Astrocyte of the cerebellum (primary cell): ENCODE data around the gene CISTR.

Source experiments
- DNase-seq: peaks from one replicate; pipeline ENCODE4 v3.0.0-alpha.2; 2011; ENCODE audit warnings: low read depth
- H3K4me3 ChIP-seq: 2 replicates; pipeline ENCODE4 v1.5.1; 2011; ENCODE audit warnings: mild to moderate bottlenecking, low read depth, low read length, moderate library complexity
- in situ Hi-C: cut with HindIII; loops from 2 replicates; pipeline ENCODE4 v1.10.0; 2017; ENCODE audit warnings: low sequenced_read_pairs
- TF ChIP-seq, protein P1 (sequence below): IDR thresholded peaks from 2 replicates; pipeline ENCODE4 v1.5.1; 2012; ENCODE audit warnings: low read length, low read depth, moderate library complexity, mild to moderate bottlenecking; ENCODE audit errors: missing control alignments

The CISTR gene

DNA sequence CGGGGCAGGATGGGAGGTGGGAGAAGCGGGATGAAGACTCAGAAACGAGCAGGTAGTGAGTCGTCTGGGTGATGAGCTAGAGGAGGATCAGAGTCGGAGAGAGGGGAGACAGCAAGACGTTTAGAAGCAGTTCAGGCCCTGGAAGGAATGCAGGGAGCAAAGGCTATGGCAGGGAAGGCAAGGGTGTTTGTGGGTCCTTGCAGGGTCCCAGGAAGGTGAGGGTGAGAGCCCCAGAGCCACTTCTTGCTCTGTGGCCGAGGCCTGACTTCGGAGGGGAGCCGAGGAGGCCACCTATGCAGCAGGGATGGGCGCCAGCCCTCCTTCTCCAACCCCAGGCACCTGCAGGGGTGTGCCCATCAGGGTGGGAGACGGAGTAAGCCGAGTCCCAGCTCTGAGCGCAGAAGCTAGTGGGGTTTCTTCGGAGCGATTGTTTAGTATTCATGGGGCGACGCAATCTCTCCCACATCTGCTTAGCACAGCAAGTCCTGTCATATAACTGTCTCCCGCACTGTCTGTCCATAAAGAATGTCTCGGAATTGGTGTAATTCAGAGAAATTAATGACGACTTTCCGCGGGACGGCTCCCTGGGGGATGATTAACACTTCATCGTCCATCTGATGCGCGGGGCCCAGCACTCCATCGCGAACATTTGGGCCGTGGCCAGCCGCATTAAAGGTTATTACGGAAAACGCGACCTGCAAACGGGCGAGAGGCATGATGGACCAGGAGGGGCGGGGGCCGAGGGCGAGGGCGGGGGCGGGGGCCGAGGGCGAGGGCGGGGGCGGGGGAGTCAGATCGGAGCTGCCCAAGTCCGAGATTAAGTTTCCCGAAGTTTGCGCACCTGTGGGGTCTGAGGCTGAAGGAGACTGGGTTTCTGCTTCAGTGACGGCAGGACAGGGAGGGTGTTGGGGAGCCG is 12.3 kb downstream of the CISTR start:
- H3K4me3 ChIP-seq, result no peak overlapping the region
- TF ChIP-seq, protein P1, sequence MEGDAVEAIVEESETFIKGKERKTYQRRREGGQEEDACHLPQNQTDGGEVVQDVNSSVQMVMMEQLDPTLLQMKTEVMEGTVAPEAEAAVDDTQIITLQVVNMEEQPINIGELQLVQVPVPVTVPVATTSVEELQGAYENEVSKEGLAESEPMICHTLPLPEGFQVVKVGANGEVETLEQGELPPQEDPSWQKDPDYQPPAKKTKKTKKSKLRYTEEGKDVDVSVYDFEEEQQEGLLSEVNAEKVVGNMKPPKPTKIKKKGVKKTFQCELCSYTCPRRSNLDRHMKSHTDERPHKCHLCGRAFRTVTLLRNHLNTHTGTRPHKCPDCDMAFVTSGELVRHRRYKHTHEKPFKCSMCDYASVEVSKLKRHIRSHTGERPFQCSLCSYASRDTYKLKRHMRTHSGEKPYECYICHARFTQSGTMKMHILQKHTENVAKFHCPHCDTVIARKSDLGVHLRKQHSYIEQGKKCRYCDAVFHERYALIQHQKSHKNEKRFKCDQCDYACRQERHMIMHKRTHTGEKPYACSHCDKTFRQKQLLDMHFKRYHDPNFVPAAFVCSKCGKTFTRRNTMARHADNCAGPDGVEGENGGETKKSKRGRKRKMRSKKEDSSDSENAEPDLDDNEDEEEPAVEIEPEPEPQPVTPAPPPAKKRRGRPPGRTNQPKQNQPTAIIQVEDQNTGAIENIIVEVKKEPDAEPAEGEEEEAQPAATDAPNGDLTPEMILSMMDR, result no peak
- in situ Hi-C loops, result no loop called here
- DNase-seq, result no peak

- no peak overlapping the region for H3K4me3 ChIP-seq
- TF ChIP-seq, protein P1, result no peak
- DNase-seq, result no peak
- in situ Hi-C loops, result no loop called here
Measured at GRCh38 chr12:53738406-53739213, 13.2 kb downstream of the CISTR start.

- no peak overlapping the region for H3K4me3 ChIP-seq
- no peak for DNase-seq
- in situ Hi-C loops, result no loop called here
- TF ChIP-seq, protein P1, result no peak
Measured at GRCh38 chr12:53737951-53738405, 13.8 kb downstream of the CISTR start.

DNA sequence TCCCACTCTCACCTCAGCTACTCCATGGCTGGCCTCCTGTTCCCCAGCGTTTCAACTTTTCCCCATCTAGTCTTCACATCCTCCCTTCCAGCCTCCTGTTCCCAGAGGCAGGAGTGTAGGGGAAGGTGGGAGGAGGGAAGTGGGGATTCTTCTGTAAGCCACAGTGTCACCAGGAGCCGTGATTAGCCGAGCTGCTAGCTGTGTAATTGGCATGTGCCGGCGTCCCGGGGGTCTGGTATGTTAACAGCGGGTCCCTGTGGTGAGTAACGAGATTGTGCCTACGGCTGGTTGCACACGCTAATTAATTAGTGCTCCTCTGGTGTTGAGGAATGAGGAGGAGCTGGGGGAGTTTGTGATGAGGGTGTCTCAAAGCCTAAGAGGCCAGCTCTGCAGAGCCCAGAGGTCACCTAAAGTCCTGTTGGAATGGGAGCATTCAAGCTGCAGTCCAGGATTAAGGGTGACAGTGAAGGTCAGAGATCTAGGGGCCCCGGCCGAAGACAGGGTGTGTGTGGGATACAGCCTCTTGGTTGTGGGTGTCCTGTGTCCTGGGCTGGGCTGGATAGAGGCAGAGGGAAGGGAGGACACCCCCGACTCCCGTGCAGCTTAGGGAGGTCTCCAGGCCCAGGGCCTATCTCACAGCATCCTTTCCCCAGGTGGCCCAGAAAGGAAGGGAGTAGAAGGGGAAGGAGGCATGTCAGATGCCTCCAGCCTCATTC is 14.5 kb downstream of the CISTR start:
- TF ChIP-seq, protein P1, result no peak
- H3K4me3 ChIP-seq, result no peak overlapping the region
- in situ Hi-C loops, result no loop called here
- DNase-seq, result no peak

DNA sequence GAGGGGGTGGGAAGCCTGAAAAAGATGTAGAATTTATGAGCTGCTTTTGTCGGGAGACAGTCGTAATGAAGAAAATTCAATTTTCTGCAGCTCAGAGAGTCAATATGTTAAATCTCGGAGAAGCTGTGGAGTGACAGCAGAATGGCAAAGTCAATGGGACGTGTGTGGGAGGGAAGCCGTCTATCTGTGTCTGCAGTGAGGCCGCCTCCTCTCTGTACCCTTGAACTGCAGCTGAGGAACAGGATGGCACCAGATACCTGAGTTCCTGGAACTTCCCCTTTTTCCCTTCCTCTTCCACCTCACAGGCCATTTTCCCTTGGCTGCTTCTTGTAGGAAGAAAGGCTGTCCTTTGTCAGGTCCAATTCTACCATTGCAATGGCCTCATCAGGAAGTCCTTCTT is 15.2 kb downstream of the CISTR start:
- DNase-seq, result no peak
- H3K4me3 ChIP-seq, result no peak overlapping the region
- in situ Hi-C loops, result no loop called here
- TF ChIP-seq, protein P1, result no peak

DNA sequence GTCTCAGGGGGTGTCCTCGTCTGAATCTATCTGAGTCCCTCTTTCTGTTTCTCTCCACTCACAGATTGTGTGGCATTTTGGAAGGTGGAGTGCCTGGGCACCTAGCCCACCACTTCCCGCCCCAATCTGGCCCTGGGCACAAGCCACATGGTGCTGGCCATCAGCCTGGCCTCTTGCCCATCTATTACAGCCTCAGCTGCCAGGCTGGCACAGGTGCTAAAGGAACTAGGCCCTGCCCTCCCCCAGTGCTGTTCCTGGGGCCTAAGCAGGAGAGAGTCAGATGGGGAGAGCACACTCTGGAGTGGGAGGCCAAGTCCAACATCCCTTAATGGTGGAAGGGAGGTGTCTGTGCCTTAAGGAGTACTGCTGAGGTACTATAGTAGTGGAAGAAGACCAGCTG is 16.2 kb downstream of the CISTR start:
- H3K4me3 ChIP-seq, result no peak overlapping the region
- in situ Hi-C loops, result no loop called here
- TF ChIP-seq, protein P1, result no peak
- no peak for DNase-seq
